ENCODE data around the gene SEL1L2.

SEL1L2 gene

DNA sequence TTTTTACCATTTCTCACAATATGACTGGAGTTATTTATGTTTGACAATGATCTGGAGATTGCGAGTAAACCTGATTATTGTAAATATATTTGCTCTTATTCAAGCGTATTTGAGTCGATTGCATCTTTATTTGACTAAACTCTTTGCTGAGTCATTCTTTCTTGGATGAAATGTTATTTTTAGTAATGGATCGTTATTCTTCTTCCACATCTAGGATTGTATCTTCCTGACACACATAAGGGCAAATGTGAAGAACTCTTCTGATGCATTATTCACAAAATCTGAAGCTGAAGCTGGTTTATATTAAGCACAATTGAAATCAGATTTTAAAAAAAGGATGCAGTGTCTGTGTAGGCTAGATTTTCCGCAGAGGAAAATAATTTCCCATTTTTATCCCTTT lies 68.2 kb downstream of the SEL1L2 start:
- no peak overlapping the region for H3K4me3 ChIP-seq (replicated peaks; ENCODE audit: low read depth, low read length)
- no peak for DNase-seq (ENCODE audit: extremely low read depth, low read depth)
- no peak for TF ChIP-seq CTCF (IDR thresholded peaks at IDR 0.05; ENCODE audit: low read depth, low read length, missing control alignments)

DNA sequence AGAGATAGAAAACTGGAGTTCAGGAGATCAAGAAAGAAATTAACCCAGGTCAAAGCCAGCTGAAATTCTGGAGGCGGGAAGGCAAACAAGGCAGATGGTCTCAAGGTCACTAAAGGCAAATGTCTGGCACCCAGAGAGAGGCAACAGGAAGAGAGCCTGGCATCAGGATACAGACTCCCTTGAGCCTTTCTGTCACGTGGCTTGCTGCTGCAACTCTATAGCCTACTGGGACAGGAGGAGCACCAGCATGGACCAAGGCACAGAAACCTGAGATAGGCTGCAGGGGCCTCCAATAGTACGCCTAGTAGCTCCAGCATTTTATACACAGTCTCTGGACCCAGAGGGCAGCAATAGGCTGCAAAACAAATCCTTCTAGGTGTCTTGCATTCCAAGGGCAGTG lies 75.1 kb downstream of the SEL1L2 start:
- TF ChIP-seq CTCF (IDR thresholded peaks at IDR 0.05; ENCODE audit: low read depth, low read length, missing control alignments), result no peak
- no peak overlapping the region for H3K4me3 ChIP-seq (replicated peaks; ENCODE audit: low read depth, low read length)
- DNase-seq (ENCODE audit: extremely low read depth, low read depth), result no peak

- no peak for TF ChIP-seq CTCF (IDR thresholded peaks at IDR 0.05; ENCODE audit: low read depth, low read length, missing control alignments)
- no peak for DNase-seq (ENCODE audit: extremely low read depth, low read depth)
- H3K4me3 ChIP-seq (replicated peaks; ENCODE audit: low read depth, low read length), result no peak overlapping the region
These were observed 76.8 kb downstream of the SEL1L2 start for GRCh38 chr20:13913572-13913971.

- no peak for TF ChIP-seq CTCF (IDR thresholded peaks at IDR 0.05; ENCODE audit: low read depth, low read length, missing control alignments)
- H3K4me3 ChIP-seq (replicated peaks; ENCODE audit: low read depth, low read length), result no peak overlapping the region
- no peak for DNase-seq (ENCODE audit: extremely low read depth, low read depth)
These were observed 77.3 kb downstream of the SEL1L2 start for GRCh38 chr20:13913131-13913530.

GRCh38 chr20:13910492-13910891 lies 79.9 kb downstream of the SEL1L2 start:
- no peak for TF ChIP-seq CTCF (IDR thresholded peaks at IDR 0.05; ENCODE audit: low read depth, low read length, missing control alignments)
- no peak for DNase-seq (ENCODE audit: extremely low read depth, low read depth)
- no peak overlapping the region for H3K4me3 ChIP-seq (replicated peaks; ENCODE audit: low read depth, low read length)

- DNase-seq (ENCODE audit: extremely low read depth, low read depth), result no peak
- no peak for TF ChIP-seq CTCF (IDR thresholded peaks at IDR 0.05; ENCODE audit: low read depth, low read length, missing control alignments)
- no peak overlapping the region for H3K4me3 ChIP-seq (replicated peaks; ENCODE audit: low read depth, low read length)
These were observed 81.3 kb downstream of the SEL1L2 start for GRCh38 chr20:13909067-13909466.

DNA sequence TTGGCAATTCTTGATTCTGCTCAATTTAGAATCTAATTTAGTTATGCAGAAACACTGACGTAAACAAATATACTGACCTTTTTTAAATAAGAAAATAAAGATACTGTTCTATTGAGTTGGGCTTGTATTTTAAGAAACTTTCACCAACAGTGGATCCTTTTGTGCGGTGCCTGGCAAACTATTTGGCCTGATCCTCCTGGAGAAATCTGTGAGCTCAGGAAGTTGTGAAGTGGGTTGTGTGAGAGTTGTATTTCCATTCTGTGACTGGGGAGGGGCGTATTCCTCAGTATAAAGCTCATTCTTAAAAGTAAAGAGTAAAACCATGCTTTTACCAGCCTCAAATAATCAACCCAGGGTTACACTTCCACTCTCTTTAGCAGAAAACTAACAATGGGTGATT lies 85.6 kb downstream of the SEL1L2 start:
- H3K4me3 ChIP-seq (replicated peaks; ENCODE audit: low read depth, low read length), result no peak overlapping the region
- DNase-seq (ENCODE audit: extremely low read depth, low read depth), result no peak
- no peak for TF ChIP-seq CTCF (IDR thresholded peaks at IDR 0.05; ENCODE audit: low read depth, low read length, missing control alignments)

Measured in HFF-Myc (cell line).